GM20431 (cell line): ENCODE data around the gene DGKD.

Experiments used
- in situ Hi-C: fragments of 300-500 bp; cut with MseI, MboI; formaldehyde crosslinking; loops from one replicate; pipeline ENCODE4 v1.15.0; 2020; ENCODE audit warnings: low sequenced_read_pairs; ENCODE audit not compliant: unreplicated experiment

The DGKD gene

GRCh38 chr2:233406865-233407264 lies 52.6 kb downstream of the DGKD start:
- in situ Hi-C loops: no loop called here

GRCh38 chr2:233407771-233408181 lies 53.5 kb downstream of the DGKD start:
- in situ Hi-C loops: no loop called here

DNA sequence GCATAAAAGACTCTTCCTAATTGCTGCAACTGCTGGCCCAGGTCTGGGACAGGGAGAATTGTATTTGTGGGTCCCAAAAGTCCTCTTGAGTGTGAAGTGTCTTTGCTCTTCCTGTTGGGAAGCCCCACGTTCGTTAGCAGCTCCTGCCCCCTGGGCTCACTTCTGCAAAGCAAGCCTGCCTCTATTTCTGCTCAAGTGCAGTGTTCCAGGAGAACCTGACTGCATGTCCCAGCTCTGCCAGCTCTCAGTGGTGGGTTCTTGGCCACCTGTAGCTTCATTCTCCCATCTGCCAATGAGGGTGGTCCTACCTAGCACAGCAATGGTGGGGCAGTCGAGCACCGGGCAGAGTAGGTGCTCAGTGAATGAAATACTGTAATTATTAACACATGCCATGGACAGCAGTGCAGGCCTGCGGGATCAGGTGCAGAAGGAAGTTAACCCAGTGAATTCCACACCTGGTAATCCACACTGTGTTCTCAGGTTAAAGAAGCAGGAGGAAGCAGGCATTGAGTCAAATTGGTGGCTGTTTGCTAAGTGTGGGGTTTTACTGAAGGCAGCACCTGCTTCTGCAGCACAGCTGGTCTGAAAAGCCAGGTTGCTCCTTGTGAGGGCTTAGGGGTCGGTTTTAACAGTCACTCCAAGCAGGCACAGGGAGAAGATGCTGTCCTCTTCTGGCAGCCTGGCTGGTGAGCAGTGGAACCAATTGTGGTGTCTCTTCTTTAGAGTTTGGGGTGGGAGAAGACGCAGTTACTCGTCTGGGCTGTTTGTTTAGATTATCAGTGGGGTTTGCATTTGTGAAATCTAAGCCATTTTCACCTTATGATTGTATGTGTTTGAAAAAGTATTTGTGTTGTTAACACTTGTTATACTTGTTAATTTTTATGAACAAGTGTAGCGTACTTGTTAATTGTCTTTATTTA lies 54.3 kb downstream of the DGKD start:
- in situ Hi-C loops: no loop called here

DNA sequence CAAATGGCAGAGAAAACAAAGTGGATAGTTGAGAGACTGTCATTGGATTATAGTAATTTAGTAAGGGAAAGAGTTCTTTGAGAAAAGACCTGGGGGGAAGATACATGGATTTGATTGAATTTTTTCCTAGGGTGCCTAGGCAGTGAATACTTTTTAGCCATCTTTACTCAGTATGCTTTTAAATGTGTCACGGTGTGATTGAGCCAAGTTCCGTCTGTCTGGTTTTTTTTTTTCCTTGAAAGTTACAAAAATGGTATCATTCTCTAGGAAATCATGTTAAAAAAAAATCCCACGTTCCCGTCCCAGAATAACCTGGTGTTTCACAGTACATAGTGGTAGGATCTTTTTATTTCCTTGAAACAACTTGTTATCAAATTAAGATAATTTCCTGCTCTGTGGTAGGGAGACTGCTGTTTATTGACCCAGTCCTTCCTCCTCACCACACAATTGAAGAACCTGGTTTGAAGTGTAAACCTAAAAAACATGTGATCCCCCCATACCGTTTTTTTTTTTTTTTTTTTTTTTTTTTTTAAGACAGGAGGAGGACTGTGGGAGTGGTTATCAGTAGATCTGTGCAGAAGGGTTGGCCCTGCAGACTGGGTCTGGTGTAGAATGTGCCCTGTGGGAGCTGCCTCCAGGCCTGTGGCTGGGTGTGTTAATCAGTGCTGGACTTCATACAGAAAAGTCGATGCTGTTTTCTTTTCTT lies 55.1 kb downstream of the DGKD start:
- in situ Hi-C loops: no loop called here

GRCh38 chr2:233410196-233410760 lies 56.0 kb downstream of the DGKD start:
- in situ Hi-C loops: no loop called here

- in situ Hi-C loops: no loop called here
These were observed 56.9 kb downstream of the DGKD start for GRCh38 chr2:233411162-233411561.

- in situ Hi-C loops: no loop called here
These were observed 58.1 kb downstream of the DGKD start for GRCh38 chr2:233412405-233412804.

- in situ Hi-C loops: no loop called here
These were observed 58.8 kb downstream of the DGKD start for GRCh38 chr2:233413046-233413445.

DNA sequence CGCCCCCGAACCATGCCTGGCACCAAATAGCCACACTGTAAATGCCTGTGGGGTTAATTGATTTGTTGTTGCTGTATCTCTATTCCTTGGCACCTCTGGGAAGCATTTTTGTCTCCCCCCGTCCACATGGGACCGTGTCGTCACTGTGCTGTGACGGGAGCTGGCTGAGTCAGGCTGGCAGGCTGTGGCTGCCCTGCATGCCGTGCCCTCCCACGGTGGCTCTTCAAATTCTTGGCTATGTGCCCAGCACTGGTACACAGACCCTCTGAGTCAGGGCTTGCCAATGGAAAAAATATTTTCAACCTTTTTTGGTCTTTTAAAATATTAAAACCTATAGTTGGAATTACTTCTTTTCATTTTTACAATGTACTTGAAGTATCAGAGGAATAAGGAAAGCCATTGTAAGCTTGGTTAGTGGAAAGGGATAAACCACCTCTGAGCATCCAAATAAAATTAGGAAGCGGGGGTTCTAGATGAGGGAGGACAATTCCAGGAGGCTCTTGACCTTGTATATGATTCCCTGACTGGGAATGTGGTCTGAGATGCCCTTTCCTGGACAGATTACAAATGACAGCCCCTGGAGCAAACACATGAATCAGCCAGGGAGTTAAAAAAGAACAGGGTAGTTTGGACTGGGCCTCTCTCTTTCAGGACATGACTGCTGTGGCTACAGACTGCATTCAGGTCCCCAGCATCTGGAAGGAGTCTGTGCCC lies 59.4 kb downstream of the DGKD start:
- in situ Hi-C loops: no loop called here

DNA sequence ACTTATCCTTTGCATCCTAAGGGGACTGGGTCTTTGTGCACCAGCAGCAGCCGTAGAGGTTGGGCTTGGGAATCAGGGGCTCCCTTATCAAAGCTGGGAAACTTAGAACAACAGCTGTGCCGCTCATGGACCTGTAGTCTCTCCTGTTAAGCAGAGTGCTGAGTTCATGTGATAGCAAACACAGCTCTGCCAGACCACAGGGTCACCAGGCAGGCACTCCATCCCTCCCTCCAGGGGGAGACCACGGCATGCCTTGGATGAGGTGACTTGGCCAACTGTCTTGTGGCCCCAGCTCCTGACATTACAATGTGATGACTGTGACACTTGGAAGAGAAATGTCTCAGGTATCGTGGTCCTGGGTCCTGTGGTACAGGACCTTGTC lies 60.0 kb downstream of the DGKD start:
- in situ Hi-C loops: no loop called here

DNA sequence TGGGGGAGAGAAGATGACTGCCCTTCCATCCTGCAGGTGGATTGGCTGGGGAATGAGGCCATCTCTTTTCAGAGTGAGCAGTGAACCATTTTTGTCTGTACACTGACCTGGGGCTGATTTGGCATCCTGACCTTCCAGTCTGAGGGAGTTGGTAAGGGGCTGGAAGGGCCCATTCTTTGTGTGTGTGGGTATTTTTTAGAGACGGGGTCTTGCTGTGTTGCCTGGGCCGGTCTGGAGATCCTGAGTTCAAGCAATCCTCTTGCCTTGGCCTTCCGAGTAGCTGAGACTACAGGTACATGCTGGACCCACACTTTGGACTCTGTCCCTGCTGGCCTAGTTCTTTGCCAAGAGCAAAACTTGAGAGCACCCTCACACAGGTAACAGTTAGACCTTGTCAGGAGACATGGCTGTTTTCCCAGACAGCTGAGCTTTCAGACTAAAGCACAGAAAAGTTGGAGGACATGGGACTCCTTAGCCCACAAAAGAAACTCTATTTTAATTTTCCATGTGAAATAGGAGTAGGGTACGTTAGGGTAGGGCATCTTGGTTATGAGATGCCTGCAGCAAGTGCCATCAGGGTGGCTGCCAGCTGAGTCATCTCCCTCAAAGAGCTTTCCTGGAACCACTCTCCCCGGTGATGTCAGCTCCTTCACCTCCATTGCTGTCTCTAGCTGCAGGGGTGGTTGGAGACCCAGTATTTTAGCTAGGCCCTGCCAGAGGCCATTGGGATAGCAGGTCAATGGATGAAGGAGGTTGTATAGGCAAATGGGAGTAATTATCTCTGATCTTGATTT lies 60.7 kb downstream of the DGKD start:
- in situ Hi-C loops: no loop called here

DNA sequence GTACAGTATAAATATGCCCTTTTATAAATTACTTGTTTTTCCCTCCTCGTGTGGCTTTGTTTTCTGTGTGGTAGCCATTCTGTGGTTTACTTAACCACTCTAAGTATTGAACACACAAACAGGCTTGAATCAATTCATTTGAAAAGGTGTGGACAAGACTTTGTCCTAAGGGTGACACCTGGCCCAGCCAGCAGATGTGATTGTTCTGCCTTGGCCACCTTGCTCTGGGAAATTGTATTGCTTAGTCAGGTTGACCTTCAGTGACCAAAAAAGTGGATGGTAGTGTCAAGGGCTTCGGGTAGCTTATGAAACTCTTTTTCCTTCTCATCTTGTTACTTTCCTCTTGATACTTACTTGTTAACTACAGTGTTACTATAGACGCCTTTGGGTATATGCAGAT lies 61.9 kb downstream of the DGKD start:
- in situ Hi-C loops: no loop called here

DNA sequence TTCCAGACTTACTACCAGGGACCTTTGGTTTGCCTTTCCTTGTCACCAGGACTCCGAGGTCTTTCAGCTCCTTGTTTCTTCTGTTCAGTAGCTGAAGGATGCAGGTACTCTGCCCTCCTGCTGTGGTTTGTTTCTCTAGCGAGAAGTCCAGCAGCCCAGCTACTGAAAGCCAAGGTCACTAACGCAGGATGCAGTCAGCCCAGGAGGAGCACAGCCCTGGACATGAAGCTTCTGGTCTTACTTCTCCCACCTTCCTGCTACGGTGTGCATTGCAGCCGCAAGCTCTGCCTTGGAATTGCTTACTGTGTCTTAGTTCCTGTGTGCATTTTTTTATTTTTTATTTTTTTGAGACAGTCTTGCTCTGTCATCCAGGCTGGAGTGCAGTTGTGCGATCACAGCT lies 62.4 kb downstream of the DGKD start:
- in situ Hi-C loops: no loop called here

GRCh38 chr2:233417282-233417681 lies 63.0 kb downstream of the DGKD start:
- in situ Hi-C loops: no loop called here

- in situ Hi-C loops: no loop called here
These were observed 63.9 kb downstream of the DGKD start for GRCh38 chr2:233418052-233418760.

DNA sequence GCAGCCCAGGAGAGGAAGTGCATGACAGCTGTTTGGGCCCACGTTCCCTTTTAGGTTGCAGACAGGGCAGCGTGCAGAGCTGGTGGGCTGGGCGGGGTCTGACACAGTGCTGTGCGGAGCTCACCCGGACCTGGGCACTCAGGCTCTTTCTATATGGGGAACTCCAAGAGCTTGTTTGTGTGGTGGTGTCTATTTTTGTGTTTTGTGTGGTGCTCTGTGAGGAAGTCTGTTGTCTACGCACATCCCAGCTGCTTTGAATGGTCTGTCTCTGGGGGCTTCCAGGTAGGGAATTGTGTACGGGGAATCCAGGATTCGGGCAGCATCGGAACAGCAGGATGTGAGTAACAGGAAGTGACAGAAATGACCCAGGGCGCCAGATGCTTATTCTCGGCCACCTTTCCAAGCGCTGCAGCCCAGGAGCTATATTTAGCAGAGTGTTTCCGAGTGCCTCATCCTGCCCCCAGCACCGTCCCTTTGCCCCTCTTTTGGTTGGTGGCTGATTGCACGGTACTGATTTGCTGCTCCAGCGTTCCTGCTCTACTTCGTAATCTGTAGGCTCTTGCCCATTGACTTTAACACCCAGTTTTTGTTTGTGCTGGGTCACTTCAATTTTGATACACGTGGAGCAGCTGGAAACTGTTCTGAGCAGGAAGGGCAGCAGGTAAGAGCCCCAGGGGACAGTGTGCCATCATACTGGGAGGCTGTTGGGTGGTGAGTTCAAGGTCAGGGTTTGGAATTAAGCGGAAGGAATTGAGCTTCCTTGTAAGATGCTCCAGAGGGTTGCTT lies 64.7 kb downstream of the DGKD start:
- in situ Hi-C loops: no loop called here

DNA sequence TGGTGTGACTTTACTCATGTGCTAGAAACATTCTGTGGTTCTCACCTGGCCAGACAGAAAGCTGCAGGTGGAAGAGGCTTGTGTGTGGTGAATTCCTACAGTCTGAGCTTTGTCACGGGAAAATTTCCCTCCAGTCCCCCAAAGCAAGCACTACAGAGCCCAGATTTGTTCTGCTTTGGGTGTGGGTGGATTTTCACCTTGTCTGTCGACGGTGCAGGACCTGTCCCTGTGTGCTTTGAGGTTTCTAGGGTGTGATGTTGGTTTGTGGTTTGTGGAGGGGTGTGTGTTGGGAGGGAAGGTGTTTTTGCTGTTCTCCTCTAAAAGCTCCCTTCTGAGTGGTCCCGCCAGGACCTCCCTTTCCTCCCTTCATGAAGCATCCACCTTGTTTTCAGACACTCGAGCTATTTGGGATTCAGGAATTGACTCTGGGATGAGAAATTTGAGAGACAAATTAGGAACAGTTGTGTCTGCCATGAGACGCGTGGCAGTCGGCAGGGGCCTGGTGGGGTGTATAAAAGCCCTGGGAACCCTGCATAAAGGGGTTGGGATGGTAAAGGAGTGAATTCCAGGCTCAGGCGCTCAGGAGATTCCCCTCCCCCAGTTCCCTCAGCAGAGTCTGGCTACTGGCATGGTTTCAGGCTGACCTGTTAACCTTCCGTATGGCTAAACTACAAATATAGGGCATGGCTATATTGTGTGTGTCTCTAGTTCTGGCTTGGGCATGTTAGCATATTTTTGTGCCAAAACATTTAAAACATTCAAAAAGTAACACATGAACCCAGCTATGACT lies 65.5 kb downstream of the DGKD start:
- in situ Hi-C loops: no loop called here
